Uterus (tissue), 4 donors: ENCODE data around the gene PRIM2. TPM values are rescaled to one million over a fixed set of nuclear protein-coding genes. Genes with fewer than 3 reads are reported as not detected.
"Not testable (repeated sequence)": the region's sequence is repeated elsewhere in the genome, so short reads cannot be mapped to it uniquely, and the experiment has no call there.

ENCODE experiments used
- DNase-seq, 2 donors: peaks; one replicate each; pipeline ENCODE4 v3.0.0-alpha.2; 2019 to 2020
- H3K27ac ChIP-seq, 2 donors: fragments of 200-600 bp; sonication (generic); 1 replicate in 1 of 2; 2 replicates in 1 of 2; pipeline ENCODE4 v1.5.1; 2016 to 2018
- H3K27me3 ChIP-seq, 2 donors: fragments of 200-600 bp; sonication (generic); one replicate each; pipeline ENCODE4 v1.5.1; 2018 to 2019; ENCODE audit warnings: control low read depth in 1 of 2
- H3K36me3 ChIP-seq, 2 donors: fragments of 200-600 bp; sonication (generic); one replicate each; pipeline ENCODE4 v1.5.1; 2019; ENCODE audit warnings: control low read depth in 1 of 2
- H3K4me1 ChIP-seq, 2 donors: fragments of 200-600 bp; sonication (generic); one replicate each; pipeline ENCODE4 v1.5.1; 2018 to 2019; ENCODE audit warnings: control low read depth in 1 of 2
- H3K4me3 ChIP-seq, 2 donors: fragments of 200-600 bp; sonication (generic); 1 replicate in 1 of 2; 2 replicates in 1 of 2; pipeline ENCODE4 v1.5.1; 2018 to 2019; ENCODE audit warnings: mild to moderate bottlenecking in 1 of 2
- H3K9me3 ChIP-seq, 2 donors: fragments of 200-600 bp; sonication (generic); one replicate each; pipeline ENCODE4 v1.5.1; 2019; ENCODE audit warnings: control low read depth in 1 of 2
- CTCF ChIP-seq, 4 experiments: fragments of 200-600 bp in 2 of 4; fragments of 450-650 bp in 2 of 4; sonication (generic) in 2 of 4; IDR thresholded peaks; one replicate each; pipeline ENCODE4 v1.5.1; 2016 to 2019; ENCODE audit warnings: antibody characterized with exemption in 4 of 4, mild to moderate bottlenecking in 2 of 4, moderate library complexity in 1 of 4
- POLR2A ChIP-seq, 2 donors: fragments of 450-650 bp; IDR thresholded peaks; one replicate each; pipeline ENCODE4 v1.6.1; 2016; ENCODE audit warnings: antibody characterized with exemption in 2 of 2, mild to moderate bottlenecking in 1 of 2, moderate library complexity in 1 of 2
- intact Hi-C: fragments of 100-400 bp; cut with DNase I; formaldehyde crosslinking; loops from one replicate; pipeline ENCODE4 v1.15.1; 2023; ENCODE audit warnings: low total_unique reads
- total RNA-seq, 4 donors: library from RNA; depleted of rRNA in 3 of 4; stranded (reverse); fragments of >200 nt in 3 of 4; gene quantifications; one replicate each; pipeline versions ENCODE4 v1.1.0 to v1.2.4, GENCODE V29; 2014 to 2023
- donor health status: DM: yes; HTN: yes; CAD: no.

The PRIM2 gene
- total RNA-seq, 4 donors from 2014 or later, result 2.4 to 46.9 (median 23.1) TPM

DNA sequence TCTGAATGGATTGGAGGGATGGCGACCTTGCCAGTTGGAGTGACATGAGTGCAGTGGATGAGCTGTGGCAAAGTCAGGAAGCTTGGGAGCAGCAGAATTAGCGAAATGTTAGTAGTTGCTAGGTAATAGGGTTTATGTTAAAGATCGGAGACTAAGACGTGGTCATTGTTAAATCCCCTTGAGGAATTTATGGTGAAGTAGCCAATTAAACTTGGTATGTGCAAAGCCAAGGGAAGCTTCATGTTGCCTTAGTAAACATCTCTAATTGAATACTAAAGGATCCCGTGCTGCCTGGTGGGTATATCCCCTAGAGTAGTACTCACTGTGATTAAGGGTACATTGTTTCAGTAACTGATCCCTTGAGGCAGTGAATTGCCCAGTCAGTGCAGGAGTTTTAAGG, 106.0 kb downstream of the PRIM2 start:
- Histone ChIP-seq H3K27ac (no peak overlapping the region), H3K4me1 (no peaks in the 10 kb centered on the region), H3K4me3 (no peak overlapping the region), H3K27me3 (no peaks in the 10 kb centered on the region), H3K9me3 (no peaks in the 10 kb centered on the region), H3K36me3 (no peaks in the 10 kb centered on the region)
- no peak for DNase-seq
- TF ChIP-seq POLR2A (IDR thresholded peaks at IDR 0.05), result no peak
- TF ChIP-seq CTCF (IDR thresholded peaks at IDR 0.05), result no peak
- intact Hi-C loops, result no loop called here

DNA sequence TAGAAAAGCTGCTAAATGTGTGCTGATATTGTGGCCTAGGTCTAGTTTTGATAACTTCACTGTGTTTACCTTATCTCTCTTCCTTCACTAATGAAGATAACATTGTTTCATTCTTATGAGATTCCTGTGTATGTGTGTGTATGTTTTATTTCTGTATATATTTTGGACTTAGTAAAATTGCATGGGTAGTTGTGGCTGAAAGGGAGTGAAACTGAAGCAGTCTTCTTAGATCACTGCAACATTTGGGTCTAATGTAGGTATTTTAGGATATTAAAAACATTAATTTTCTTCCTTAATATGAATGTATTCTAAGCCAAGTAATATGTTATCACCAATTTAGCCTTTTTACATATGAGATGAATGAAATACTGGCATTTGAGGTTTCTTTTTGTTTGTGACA, 114.3 kb downstream of the PRIM2 start:
- H3K36me3 ChIP-seq, H3K27ac ChIP-seq, H3K4me1 ChIP-seq, H3K27me3 ChIP-seq, H3K9me3 ChIP-seq, DNase-seq, intact Hi-C loops, H3K4me3 ChIP-seq: not testable (repeated sequence)

GRCh38 chr6:57432157-57432556, 114.7 kb downstream of the PRIM2 start:
- H3K4me1 ChIP-seq, result no peaks in the 10 kb centered on the region
- no peak for TF ChIP-seq CTCF (IDR thresholded peaks at IDR 0.05)
- TF ChIP-seq POLR2A (IDR thresholded peaks at IDR 0.05), result no peak

GRCh38 chr6:57432919-57433684, 115.7 kb downstream of the PRIM2 start:
- no peaks in the 10 kb centered on the region for H3K4me1 ChIP-seq
- TF ChIP-seq POLR2A (IDR thresholded peaks at IDR 0.05), result no peak
- no peak for TF ChIP-seq CTCF (IDR thresholded peaks at IDR 0.05)
- no peaks in the 10 kb centered on the region for H3K27me3 ChIP-seq
- no peak overlapping the region for H3K27ac ChIP-seq
- no peaks in the 10 kb centered on the region for H3K36me3 ChIP-seq
- DNase-seq, result no peak
- intact Hi-C loops, result no loop called here
- no peaks in the 10 kb centered on the region for H3K9me3 ChIP-seq
- H3K4me3 ChIP-seq, result no peak overlapping the region

More at GRCh38 chr6:57432157-57432556, 114.7 kb downstream of the PRIM2 start:
- Histone ChIP-seq H3K9me3 (no peaks in the 10 kb centered on the region), H3K27ac (no peak overlapping the region), H3K27me3 (no peaks in the 10 kb centered on the region), H3K36me3 (no peaks in the 10 kb centered on the region), H3K4me3 (no peak overlapping the region)
- DNase-seq, result no peak
- intact Hi-C loops, result no loop called here

DNA sequence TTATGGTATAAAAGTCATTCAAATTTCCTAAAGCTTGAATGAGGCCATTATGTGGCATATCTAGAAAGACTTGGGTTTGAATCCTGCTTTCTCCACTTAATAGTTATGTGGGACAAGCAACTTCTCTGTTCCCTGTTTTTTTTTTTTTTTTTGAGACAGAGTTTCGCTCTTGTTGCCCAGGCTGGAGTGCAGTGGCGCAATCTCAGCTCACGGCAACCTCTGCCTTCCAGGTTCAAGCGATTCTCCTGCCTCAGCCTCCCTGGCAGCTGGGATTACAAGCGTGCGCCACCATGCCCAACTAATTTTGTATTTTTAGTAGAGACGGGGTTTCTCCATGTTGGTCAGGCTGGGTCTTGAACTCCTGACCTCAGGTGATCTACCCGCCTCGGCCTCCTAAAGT, 116.4 kb downstream of the PRIM2 start:
- H3K27me3 ChIP-seq, H3K9me3 ChIP-seq, DNase-seq, H3K4me3 ChIP-seq, H3K4me1 ChIP-seq, H3K36me3 ChIP-seq, H3K27ac ChIP-seq, intact Hi-C loops: not testable (repeated sequence)

DNA sequence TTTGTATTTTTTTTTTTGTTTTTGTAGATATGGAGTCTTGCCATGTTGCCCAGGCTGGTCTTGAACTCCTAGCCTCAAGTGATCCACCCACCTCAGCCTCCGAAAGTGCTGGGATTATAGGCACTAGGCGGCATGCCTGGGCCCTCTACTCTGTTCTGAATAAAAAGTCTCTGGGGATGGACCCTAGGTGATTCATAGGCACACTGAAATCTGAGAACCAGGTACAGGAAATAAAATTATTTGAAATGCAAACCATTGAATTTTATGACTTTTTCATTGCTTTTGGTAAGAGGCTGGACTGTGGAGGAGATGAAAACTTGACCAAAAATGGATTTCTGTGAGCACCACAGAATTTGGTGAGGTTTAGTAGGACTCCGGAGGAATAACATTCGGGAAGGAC, 117.5 kb downstream of the PRIM2 start:
- no peak for DNase-seq
- Histone ChIP-seq H3K4me3 (no peak overlapping the region), H3K36me3 (no peaks in the 10 kb centered on the region), H3K9me3 (no peaks in the 10 kb centered on the region), H3K27ac (no peak overlapping the region), H3K4me1 (no peaks in the 10 kb centered on the region), H3K27me3 (no peaks in the 10 kb centered on the region)
- no peak for TF ChIP-seq CTCF (IDR thresholded peaks at IDR 0.05)
- no peak for TF ChIP-seq POLR2A (IDR thresholded peaks at IDR 0.05)
- intact Hi-C loops, result no loop called here
